Hepatocyte (in vitro differentiated cells): ENCODE results near the gene FAM240A. TPM values are rescaled to one million over a fixed set of nuclear protein-coding genes. Genes with fewer than 3 reads are reported as not detected.
A peak's percentile ranks its signal among the peaks of the same experiment; 100 is the strongest.
"Not testable (repeated sequence)": the region's sequence is repeated elsewhere in the genome, so short reads cannot be mapped to it uniquely, and the experiment has no call there.

Experiments
- DNase-seq: peaks from one replicate; pipeline ENCODE4 v3.0.0-alpha.2; 2016; ENCODE audit warnings: low spot score
- H2AFZ ChIP-seq: fragments of 200-600 bp; sonication (generic); 2 replicates; pipeline ENCODE4 v1.6.0; 2016; ENCODE audit warnings: antibody characterized with exemption, mild to moderate bottlenecking
- H3K27ac ChIP-seq: fragments of 200-600 bp; sonication (generic); 2 replicates; pipeline ENCODE4 v1.5.1; 2016; ENCODE audit warnings: mild to moderate bottlenecking
- H3K27me3 ChIP-seq: fragments of 200-600 bp; sonication (generic); 2 replicates; pipeline ENCODE4 v1.6.1; 2016
- H3K36me3 ChIP-seq: fragments of 200-600 bp; sonication (generic); replicated peaks from 2 replicates; pipeline ENCODE4 v1.5.1; 2016; ENCODE audit warnings: low read depth; ENCODE audit not compliant: insufficient read depth
- H3K4me1 ChIP-seq: fragments of 200-600 bp; sonication (generic); 2 replicates; pipeline ENCODE4 v1.5.1; 2016; ENCODE audit warnings: mild to moderate bottlenecking, moderate library complexity; ENCODE audit not compliant: insufficient read depth
- H3K4me2 ChIP-seq: fragments of 200-600 bp; sonication (generic); 2 replicates; pipeline ENCODE4 v1.6.0; 2016
- H3K4me3 ChIP-seq: fragments of 200-600 bp; sonication (generic); 2 replicates; pipeline ENCODE4 v1.5.1; 2016; ENCODE audit warnings: mild to moderate bottlenecking
- H3K79me2 ChIP-seq: fragments of 200-600 bp; sonication (generic); 2 replicates; pipeline ENCODE4 v1.6.0; 2017; ENCODE audit warnings: mild to moderate bottlenecking
- H3K9me2 ChIP-seq: fragments of 200-600 bp; sonication (generic); replicated peaks from 2 replicates; pipeline ENCODE4 v1.6.0; 2017; ENCODE audit warnings: mild to moderate bottlenecking; ENCODE audit not compliant: insufficient read depth
- H3K9me3 ChIP-seq: fragments of 200-600 bp; sonication (generic); 2 replicates; pipeline ENCODE4 v1.5.1; 2016; ENCODE audit warnings: low read depth, mild to moderate bottlenecking
- H4K20me1 ChIP-seq: fragments of 200-600 bp; sonication (generic); 2 replicates; pipeline ENCODE4 v1.6.0; 2016; ENCODE audit warnings: mild to moderate bottlenecking; ENCODE audit not compliant: insufficient read depth, poor library complexity, severe bottlenecking
- EZH2 ChIP-seq: fragments of 200-600 bp; sonication (generic); IDR thresholded peaks from 2 replicates; pipeline ENCODE4 v1.6.1; 2016; ENCODE audit warnings: antibody characterized with exemption, mild to moderate bottlenecking, borderline replicate concordance
- EZH2phosphoT487 ChIP-seq: fragments of 200-600 bp; sonication (generic); IDR thresholded peaks from one replicate; pipeline ENCODE4 v1.6.1; 2018; ENCODE audit warnings: antibody characterized with exemption, mild to moderate bottlenecking, low read depth, moderate library complexity; ENCODE audit not compliant: unreplicated experiment, severe bottlenecking
- WGBS: methylation state at CpG from one replicate; pipeline ENCODE4 v1.1.6; 2016; ENCODE audit warnings: low lambda C conversion rate; ENCODE audit errors: missing lambda C conversion rate; 5-methylcytosine and 5-hydroxymethylcytosine counted together
- polyA plus RNA-seq: library from polyadenylated mRNA; unstranded; fragments of >200 nt; fragmentation: Nextera tagmentation; extraction: Ambion mirVana; gene quantifications from 2 replicates; pipeline ENCODE4 v1.2.1, GENCODE V29; 2016
- total RNA-seq: library from RNA; depleted of rRNA; stranded (reverse); fragments of >200 nt; gene quantifications from 2 replicates; pipeline ENCODE4 v1.2.3, GENCODE V29; 2014
- TF ChIP-seq, protein P1 (sequence below): fragments of 200-600 bp; sonication (generic); IDR thresholded peaks from 2 replicates; pipeline ENCODE4 v1.5.1; 2016; ENCODE audit warnings: antibody characterized with exemption, mild to moderate bottlenecking; ENCODE audit not compliant: poor library complexity

Gene FAM240A
- total and polyA plus RNA-seq, 2 experiments from 2014 or later, result not detected

DNA sequence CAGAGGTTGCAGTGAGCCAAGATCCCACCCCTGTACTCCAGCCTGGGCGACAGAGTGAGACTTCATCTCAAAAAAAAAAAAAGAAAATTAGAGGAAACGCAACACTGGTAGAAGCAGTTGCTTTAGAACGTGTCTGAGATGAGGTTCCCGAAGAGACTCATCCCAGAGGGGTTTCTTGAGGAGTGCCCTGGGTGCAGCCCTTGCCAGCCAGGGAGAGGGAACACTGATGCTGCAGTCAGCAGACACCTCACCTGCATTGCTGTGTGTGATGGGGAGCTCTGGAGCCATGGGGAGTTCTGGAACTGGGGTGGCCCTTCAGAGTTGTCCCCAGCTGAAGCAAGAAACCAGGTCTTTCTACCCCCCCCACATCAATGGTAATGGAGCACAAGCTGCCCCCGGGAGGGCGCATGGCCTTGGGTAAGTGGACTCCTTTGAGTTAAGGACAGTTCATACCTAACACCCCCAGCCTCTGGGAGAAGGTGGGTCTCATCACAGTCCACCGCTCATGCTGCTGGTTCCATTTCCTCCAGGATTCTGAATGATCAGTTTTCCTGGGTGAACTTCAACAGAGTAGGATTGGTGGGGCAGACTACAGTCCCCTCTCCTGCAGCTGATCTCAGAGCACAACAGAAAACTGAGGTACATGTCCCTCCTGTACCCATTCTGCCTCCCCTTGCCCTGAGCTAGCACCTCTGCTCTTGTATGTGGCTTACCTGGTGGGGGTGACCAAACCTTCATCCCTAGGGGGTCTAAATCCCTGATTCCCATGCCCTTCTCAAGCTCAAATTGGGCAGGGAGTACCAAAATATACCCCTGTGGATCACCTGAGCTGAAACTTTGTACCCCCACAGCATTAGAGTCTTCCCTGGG lies 27.5 kb upstream of the FAM240A start:
- 90% methylated on average over 7 of the region's 7 CpGs for WGBS
- no peak overlapping the region for H3K4me2 ChIP-seq

DNA sequence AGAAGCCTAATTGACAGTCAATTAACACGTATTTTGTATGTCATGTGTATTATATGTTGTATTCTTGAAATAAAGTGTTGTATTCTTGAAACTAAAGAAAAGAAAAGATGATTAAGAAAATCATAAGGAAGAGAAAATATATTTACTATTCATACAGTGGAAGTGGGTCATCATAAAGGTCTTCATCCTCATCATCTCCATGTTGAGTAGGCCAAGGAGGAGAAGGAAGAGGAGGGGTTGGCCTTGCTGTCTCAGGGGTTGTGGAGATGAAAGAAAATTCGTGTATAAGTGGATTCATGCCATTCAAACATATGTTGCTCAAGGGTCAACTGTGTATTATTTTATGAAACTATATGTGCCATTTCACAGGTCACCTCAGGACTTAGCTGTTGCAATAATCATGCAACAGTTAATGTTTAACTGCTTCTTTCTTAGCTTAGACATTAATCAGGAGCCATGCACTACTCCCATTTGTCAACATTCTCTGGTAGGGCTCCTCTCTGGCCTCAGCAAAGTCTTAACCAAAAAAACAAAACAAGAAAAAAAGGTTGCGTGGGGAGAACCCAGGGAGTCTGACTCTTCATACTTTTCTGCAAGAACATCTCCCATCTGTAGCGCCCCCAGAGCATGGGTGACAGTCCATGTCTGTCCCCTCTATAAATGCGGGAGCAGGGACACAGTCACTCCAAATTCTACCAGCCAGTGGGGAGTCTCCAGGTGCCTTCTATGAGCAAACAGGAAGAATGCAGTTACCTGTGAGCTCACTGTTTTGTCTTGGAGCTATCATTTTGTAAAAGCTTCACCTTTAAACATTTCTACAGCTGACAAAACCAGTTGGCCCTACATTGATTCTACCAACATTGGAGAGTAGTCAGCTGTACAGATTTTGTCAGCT lies 26.3 kb upstream of the FAM240A start:
- WGBS, result 66% methylated on average over 5 of the region's 5 CpGs
- Histone ChIP-seq H3K9me2 (no peaks in the 10 kb centered on the region), H3K4me3 (no peak overlapping the region)

More for the DNA sequence above, 27.5 kb upstream of the FAM240A start:
- no peaks in the 10 kb centered on the region for H4K20me1 ChIP-seq
- DNase-seq, result no peak
- no peaks in the 10 kb centered on the region for H3K9me3 ChIP-seq
- no peak overlapping the region for H3K4me3 ChIP-seq
- TF ChIP-seq, protein P1, sequence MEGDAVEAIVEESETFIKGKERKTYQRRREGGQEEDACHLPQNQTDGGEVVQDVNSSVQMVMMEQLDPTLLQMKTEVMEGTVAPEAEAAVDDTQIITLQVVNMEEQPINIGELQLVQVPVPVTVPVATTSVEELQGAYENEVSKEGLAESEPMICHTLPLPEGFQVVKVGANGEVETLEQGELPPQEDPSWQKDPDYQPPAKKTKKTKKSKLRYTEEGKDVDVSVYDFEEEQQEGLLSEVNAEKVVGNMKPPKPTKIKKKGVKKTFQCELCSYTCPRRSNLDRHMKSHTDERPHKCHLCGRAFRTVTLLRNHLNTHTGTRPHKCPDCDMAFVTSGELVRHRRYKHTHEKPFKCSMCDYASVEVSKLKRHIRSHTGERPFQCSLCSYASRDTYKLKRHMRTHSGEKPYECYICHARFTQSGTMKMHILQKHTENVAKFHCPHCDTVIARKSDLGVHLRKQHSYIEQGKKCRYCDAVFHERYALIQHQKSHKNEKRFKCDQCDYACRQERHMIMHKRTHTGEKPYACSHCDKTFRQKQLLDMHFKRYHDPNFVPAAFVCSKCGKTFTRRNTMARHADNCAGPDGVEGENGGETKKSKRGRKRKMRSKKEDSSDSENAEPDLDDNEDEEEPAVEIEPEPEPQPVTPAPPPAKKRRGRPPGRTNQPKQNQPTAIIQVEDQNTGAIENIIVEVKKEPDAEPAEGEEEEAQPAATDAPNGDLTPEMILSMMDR, result no peak
- no peak for TF ChIP-seq EZH2phosphoT487
- TF ChIP-seq EZH2, result no peak
- no peaks in the 10 kb centered on the region for H3K9me2 ChIP-seq
- H3K79me2 ChIP-seq, result no peaks in the 10 kb centered on the region
- no peaks in the 10 kb centered on the region for H3K27me3 ChIP-seq
- no peak overlapping the region for H2AFZ ChIP-seq
- peaks cover 9% of the 10 kb centered on the region for H3K4me1 ChIP-seq
- H3K27ac ChIP-seq, result no peak overlapping the region
- no peaks in the 10 kb centered on the region for H3K36me3 ChIP-seq

DNA sequence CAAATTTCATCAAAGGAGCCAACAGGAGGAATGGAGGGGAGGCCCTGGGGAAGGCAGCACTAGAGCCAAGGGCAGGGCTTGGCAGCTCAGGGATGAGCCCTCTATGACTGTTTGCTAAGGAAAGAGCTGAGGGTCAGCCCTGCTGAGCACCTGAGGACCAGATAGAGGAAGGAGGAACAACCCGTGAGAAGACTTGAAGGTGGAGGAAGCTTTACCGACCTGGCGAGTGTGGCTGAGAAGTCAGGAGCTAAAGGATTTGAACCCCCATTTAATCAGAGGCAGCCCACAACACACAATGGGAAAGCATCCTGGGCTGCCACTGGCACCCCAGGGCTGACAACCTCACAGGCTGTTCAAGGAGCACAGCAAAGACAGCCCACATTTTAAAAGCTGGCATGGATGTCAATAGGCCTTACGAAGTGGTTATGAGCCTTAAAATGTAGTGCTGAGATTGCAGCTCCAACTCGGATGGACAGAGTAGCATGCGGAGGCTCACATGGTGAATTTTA lies 25.5 kb upstream of the FAM240A start:
- no peak overlapping the region for H3K4me3 ChIP-seq
- DNase-seq, result no peak
- H3K27me3 ChIP-seq, result no peaks in the 10 kb centered on the region
- 79% methylated on average over 6 of the region's 6 CpGs for WGBS
- H3K36me3 ChIP-seq, result no peaks in the 10 kb centered on the region
- no peak overlapping the region for H2AFZ ChIP-seq
- peak overlapping the region; percentile 62 for H3K4me2 ChIP-seq
- H3K9me3 ChIP-seq, result no peaks in the 10 kb centered on the region
- H4K20me1 ChIP-seq, result no peaks in the 10 kb centered on the region
- TF ChIP-seq, protein P1, result no peak
- no peak for TF ChIP-seq EZH2phosphoT487
- no peak for TF ChIP-seq EZH2
- H3K4me1 ChIP-seq, result peaks cover 9% of the 10 kb centered on the region
- no peaks in the 10 kb centered on the region for H3K9me2 ChIP-seq
- no peaks in the 10 kb centered on the region for H3K79me2 ChIP-seq
- peak overlapping the region; percentile 32 for H3K27ac ChIP-seq

More for the DNA sequence above, 26.3 kb upstream of the FAM240A start:
- Histone ChIP-seq H3K36me3 (no peaks in the 10 kb centered on the region), H3K9me3 (no peaks in the 10 kb centered on the region), H3K79me2 (no peaks in the 10 kb centered on the region), H3K4me2 (peak overlapping the region; percentile 62), H3K27ac (peak overlapping the region; percentile 54), H3K27me3 (no peaks in the 10 kb centered on the region), H3K4me1 (peaks cover 9% of the 10 kb centered on the region), H2AFZ (no peak overlapping the region), H4K20me1 (no peaks in the 10 kb centered on the region)
- TF ChIP-seq EZH2phosphoT487 (no peak), EZH2 (no peak)
- TF ChIP-seq, protein P1, result no peak
- peak; percentile 50 for DNase-seq

DNA sequence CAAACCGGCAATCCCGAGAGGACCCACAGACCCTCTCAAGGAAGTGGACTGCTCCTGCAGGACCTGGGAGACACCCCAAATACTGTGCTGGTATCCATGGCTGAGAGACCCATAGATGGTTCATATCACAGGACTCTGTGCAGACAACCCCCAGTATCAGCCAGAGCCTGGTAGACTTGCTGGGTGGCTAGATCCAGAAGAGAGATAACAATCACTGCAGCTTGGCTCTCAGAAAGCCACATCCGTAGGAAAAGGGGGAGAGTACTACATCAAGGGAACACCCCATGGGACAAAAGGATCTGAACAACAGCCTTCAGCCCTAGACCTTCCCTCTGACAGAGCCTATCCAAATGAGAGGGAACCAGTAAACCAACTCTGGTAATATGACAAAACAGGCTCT lies 25.1 kb upstream of the FAM240A start:
- H2AFZ ChIP-seq, H3K9me2 ChIP-seq, H3K4me2 ChIP-seq, H3K27me3 ChIP-seq, DNase-seq, H4K20me1 ChIP-seq, H3K36me3 ChIP-seq, H3K4me3 ChIP-seq, H3K9me3 ChIP-seq, H3K27ac ChIP-seq, H3K79me2 ChIP-seq, H3K4me1 ChIP-seq: not testable (repeated sequence)
- WGBS, result 72% methylated on average over 3 of the region's 3 CpGs
